HG02885 (cell line): ENCODE data around the gene MAPK14.
"Not testable (repeated sequence)": the region's sequence is repeated elsewhere in the genome, so short reads cannot be mapped to it uniquely, and the experiment has no call there.

Experiments
- ATAC-seq: cut with Tn5 transposase; IDR thresholded peaks from one replicate; pipeline ENCODE4 v1.9.1; 2021; ENCODE audit warnings: mild to moderate bottlenecking; ENCODE audit not compliant: unreplicated experiment, poor library complexity

MAPK14 gene

DNA sequence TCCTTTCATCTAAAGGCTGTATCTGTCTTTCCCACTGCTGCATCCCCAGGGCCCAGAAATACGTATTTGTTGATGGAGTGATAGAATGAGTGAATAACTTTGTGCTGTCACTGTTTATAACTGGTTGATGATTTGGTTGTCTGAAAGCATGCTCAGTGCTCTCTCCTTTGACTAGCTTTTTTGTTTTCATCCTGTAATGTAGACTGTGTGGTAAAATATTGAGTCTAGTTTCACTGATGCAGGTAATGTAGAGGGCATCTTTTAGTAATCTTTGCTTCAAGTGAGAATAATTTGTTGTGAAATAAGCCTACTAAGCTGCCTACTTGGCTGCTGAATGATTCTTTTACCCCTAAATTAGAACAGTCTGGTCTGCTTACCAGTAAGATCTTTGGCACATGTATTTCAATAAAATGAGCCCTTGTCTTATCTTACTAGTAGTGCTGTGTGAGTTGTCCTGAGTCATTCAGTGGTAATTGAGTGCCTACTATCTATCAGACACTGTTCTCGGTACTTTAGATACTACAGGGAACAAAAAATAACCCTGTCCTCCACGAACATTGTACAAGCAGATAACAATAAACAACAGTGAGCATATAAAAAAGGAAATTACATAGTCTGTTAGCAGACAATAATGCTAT is 39.9 kb downstream of the MAPK14 start:
- no peak for ATAC-seq

DNA sequence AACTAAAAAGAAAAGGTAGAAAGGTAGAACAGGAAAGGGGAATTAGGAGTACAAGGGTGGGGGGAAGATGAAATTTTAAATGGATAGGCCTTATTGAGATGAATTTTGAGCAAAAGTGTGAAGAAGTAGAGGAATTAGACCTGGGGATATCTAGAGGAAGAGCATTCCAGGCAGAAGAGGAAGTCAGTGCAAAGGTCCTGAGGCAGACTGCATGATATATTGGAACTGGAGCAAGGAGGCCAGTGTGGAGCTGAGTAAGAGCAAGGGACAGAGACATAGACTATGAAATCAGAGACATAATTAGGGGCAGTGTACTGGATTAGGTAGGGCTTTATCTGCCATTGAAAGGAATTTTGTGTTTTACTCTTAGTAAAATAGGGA is 40.4 kb downstream of the MAPK14 start:
- ATAC-seq, result no peak

DNA sequence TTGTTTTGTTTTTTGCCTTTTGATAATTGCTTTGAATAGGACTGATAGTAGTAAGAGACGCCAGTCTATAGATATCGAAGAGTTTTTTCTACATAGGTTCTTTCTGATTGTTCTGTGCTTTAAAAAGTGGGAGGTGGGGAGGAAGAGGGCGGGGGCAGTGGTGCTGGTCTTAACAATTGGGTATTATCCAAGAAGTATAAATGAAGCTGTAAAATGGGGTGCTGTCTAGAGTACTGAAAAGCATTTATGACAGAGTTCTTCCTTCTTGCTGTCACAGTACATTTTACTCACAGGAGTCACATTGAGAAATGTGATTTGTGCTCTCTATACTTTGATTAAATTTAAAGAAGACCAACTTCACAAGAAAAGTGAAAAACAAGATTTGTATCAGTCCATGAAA is 41.0 kb downstream of the MAPK14 start:
- no peak for ATAC-seq

- ATAC-seq, result no peak
These were observed 42.0 kb downstream of the MAPK14 start for GRCh38 chr6:36069573-36069972.

DNA sequence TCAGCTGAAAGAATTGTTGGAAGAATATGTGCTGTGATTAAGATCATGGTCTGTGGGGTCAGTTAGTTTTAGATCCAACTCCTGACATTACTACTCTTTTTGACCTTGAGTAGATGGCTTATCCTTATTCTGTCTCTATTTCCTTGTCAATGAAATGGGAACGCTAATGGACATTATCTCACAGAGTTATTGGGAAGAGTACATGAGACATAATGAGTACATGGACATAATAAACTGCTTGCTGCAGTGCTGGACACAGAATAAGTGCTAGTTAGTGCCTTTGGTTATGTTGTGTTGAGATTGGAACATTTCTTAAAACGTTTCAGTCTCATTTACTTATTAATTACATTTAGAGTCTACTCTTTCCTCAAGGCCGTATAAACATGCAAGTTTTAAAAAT is 42.6 kb downstream of the MAPK14 start:
- ATAC-seq, result no peak

DNA sequence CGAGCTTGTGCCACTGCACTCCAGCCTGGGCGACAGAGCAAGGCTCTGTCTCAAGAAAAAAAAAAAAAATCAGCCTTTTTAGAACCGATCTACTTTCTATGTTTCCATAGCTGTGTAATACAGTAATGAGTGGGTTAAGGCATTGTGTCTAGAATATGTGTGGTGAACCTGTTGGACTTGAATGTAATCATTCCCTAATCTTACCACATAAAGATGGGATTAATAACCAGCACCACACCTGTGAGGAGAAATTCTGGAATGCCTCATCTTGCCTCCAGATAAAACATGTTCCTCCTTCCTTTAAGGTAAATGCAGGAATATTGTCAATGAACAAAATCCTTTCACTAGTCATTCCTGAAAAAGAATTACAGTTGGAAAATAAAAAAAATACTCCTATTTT is 43.7 kb downstream of the MAPK14 start:
- no peak for ATAC-seq

DNA sequence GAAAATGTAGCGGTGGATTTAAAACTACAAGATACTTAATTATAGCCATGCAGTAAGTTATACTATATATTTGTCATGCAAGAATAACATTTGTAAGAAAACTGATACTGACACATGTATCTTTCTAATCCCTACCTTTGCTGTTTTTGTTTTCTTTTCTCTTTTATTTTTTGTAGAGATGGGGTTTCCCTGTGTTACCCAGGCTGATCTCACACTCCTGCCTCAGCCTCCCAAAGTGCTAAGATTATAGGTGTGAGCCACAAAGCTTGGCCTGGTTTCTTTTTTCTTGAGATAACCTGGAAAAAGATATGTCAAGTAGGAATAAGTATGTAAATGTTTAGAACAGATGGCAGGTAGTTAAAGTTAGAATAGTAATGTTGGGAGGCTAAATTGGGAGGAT is 44.1 kb downstream of the MAPK14 start:
- no peak for ATAC-seq

DNA sequence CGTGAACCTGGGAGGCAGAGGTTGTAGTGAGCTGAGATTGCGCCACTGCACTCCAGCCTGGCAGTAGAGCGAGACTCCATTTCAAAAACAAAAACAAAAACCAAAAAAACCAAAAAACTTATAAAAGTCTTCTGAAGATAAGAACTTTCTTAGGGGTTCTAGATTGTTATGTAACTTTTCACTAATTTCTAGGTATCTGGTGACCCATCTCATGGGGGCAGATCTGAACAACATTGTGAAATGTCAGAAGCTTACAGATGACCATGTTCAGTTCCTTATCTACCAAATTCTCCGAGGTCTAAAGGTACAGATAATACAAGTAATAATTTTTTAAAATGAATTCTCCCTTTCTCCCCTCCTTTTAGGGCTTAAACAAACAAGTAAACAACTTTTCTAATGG is 45.1 kb downstream of the MAPK14 start:
- no peak for ATAC-seq

DNA sequence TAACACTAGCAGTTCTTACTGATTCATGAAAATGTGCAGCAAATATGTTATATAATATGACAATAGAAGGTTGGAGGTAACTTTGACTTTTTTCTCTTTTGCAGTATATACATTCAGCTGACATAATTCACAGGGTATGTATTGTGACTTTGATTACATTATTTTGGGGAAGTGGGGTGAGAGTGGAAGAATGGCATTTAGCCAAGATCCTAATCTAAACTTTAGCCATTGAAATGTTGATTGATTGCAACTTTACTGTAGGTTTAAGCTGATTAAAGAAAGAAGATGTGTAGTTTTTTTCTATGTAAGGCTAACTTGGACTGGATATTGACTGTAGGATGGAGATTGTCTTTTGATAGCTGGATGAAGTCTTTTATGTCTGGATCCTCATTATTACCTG is 46.0 kb downstream of the MAPK14 start:
- no peak for ATAC-seq

GRCh38 chr6:36075656-36076055 is 48.0 kb downstream of the MAPK14 start:
- no peak for ATAC-seq

DNA sequence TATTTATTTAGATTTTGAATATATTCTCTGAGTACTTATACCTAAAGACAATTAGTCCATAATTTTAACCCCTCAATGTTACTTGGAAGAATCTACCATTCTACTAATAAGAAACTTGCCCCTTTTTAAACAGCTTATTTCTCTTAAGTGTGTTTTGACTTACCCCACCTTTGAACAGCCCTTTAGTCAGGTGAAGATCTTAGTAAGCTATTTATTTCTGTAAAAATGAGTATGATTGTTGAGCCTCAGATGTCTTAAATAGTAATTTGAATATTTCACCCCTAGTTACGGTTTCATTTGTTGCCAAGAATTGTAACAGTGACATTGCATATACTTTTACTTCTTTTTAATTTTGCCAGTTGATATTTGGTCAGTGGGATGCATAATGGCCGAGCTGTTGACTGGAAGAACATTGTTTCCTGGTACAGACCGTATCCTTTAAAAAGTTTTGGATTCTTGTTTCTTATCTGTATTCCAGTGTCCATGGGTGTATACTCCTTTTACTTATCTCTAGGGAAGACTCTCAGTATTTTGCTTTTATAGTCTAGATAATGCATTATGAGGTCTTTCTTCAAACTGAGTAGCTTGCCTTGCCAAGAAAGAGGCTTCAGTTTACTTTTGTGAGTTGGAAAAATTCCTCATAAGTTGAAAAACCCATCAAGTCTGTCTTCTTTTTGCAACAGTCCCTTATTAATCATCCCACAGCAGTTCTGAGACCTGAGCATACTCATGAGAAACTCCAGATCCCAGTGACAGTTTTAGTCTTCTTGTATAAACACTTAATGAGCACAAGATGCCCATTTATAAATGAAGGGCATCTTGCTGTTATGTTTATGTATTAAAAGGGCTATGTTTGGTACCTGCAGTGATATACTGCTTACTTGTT is 48.8 kb downstream of the MAPK14 start:
- no peak for ATAC-seq

- ATAC-seq, result no peak
These were observed 50.6 kb downstream of the MAPK14 start for GRCh38 chr6:36078159-36078558.

DNA sequence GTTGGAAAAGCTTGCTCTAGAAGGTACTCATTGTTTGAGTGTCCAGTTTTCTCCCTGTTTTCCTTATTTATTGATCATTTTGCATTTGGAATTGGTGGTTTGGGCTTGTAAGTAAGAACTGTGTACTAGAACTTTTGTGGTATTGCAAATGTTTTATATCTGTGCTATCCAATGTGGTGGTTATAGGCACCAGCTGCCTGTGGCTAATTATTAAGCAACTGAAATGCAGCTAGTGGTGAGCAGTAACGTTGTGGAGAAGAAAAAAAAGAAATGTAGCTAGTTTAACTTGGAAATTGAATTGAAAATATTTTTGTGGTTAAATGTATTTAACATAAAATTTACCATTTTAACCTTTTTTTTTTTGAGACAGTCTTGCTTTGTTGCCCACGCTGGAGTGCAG is 52.0 kb downstream of the MAPK14 start:
- no peak for ATAC-seq

DNA sequence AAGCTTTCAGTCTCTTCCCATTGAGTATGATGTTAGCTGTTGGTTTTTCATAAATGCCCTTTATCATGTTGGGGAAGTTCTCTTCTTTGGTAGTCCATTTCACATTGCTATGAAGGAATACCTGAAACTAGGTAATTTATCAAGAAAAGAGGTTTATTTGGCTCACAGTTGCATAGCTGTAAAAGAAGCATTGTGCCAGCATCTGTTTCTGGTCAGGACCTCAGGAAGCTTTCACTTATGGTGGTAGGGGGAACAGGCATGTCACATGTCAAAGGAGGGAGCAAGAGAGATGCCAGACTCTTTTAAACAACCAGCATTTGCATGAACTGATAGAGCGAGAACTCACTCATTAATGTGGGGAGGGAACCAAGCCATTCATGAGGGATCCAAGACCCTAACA is 54.7 kb downstream of the MAPK14 start:
- no peak for ATAC-seq

GRCh38 chr6:36083446-36083845 is 55.8 kb downstream of the MAPK14 start:
- no peak for ATAC-seq

DNA sequence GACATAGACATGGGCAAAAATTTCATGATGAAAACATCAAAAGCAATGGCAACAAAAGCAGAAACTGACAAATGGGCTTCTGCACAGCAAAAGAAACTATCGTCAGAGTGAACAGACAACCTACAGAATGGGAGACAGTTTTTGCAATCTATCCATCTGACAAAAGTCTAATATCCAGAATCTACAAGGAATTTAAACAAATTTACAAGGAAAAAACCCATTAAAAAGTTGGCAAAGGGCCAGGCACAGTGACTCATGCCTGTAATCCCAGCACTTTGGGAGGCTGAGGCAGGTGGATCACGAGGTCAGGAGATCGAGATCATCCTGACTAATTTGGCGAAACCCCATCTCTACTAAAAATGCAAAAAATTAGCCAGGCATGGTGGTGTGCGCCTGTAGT is 60.6 kb downstream of the MAPK14 start:
- not testable (repeated sequence) for ATAC-seq

GRCh38 chr6:36089048-36089447 is 61.4 kb downstream of the MAPK14 start:
- ATAC-seq, result no peak

DNA sequence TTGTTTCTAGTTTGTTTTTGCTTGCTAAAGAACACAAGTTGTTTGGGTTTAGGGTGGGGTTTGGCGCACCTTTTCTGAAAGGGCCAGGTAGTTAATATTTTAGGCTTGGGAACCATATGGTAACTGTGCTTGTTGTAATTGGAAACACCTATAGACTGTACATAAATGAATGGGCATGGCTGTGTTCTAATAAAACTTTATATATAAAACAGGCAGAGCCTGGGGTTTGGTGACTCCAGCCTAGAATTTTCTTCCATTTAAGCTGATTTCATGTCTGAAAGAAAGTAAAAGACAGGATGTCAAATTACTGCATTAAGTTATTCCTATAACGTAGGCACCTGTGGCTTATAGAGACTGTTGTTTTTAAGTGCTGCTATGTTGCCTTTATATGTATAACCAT is 66.6 kb downstream of the MAPK14 start:
- ATAC-seq, result no peak

GRCh38 chr6:36094753-36095496 is 67.3 kb downstream of the MAPK14 start:
- ATAC-seq, result peak; percentile 68

GRCh38 chr6:36095497-36096391 is 68.1 kb downstream of the MAPK14 start:
- no peak for ATAC-seq
